ENCODE data around the gene MAEA. TPM values are rescaled to one million over a fixed set of nuclear protein-coding genes. Genes with fewer than 3 reads are reported as not detected.

Gene MAEA
- polyA plus RNA-seq, 1 experiment: 73.3 TPM

GRCh38 chr4:1317177-1318045, 27.7 kb downstream of the MAEA start:
- Histone ChIP-seq H3K27me3 (ENCODE audit: control insufficient read depth, insufficient read depth, low read length) (no peaks in the 10 kb centered on the region), H3K4me3 (ENCODE audit: low read depth, low read length) (no peak overlapping the region), H3K9me3 (ENCODE audit: control insufficient read depth, insufficient read depth, low read length) (peaks cover 25% of the 10 kb centered on the region), H3K27ac (ENCODE audit: low read depth, low read length) (no peak overlapping the region)
- POLR2A ChIA-PET: no interaction called here
- DNase-seq (ENCODE audit: low read depth, low spot score): no peak
- CTCF ChIA-PET: no interaction called here
- no peak for TF ChIP-seq CTCF (IDR thresholded peaks at IDR 0.05; ENCODE audit: low read depth, low read length)

GRCh38 chr4:1318046-1318375, 28.3 kb downstream of the MAEA start:
- TF ChIP-seq CTCF (IDR thresholded peaks at IDR 0.05; ENCODE audit: low read depth, low read length): no peak
- H3K27me3 ChIP-seq (ENCODE audit: control insufficient read depth, insufficient read depth, low read length): no peaks in the 10 kb centered on the region
- POLR2A ChIA-PET: no interaction called here
- no peak for DNase-seq (ENCODE audit: low read depth, low spot score)
- peaks cover 29% of the 10 kb centered on the region for H3K9me3 ChIP-seq (ENCODE audit: control insufficient read depth, insufficient read depth, low read length)
- H3K27ac ChIP-seq (ENCODE audit: low read depth, low read length): no peak overlapping the region
- CTCF ChIA-PET: interaction anchor here (1.3 kb wide), 1 partner anchor 187 kb away, joined by 3 read pairs; no protein-coding TSS in a partner anchor
- H3K4me3 ChIP-seq (ENCODE audit: low read depth, low read length): no peak overlapping the region

- TF ChIP-seq CTCF (IDR thresholded peaks at IDR 0.05; ENCODE audit: low read depth, low read length): peak; percentile 14; the same call in 1 of the 2 replicates
- POLR2A ChIA-PET: no interaction called here
- Histone ChIP-seq H3K9me3 (ENCODE audit: control insufficient read depth, insufficient read depth, low read length) (peaks cover 35% of the 10 kb centered on the region), H3K27me3 (ENCODE audit: control insufficient read depth, insufficient read depth, low read length) (no peaks in the 10 kb centered on the region), H3K27ac (ENCODE audit: low read depth, low read length) (no peak overlapping the region), H3K4me3 (ENCODE audit: low read depth, low read length) (no peak overlapping the region)
- CTCF ChIA-PET: interaction anchor here (1.3 kb wide), 1 partner anchor 188 kb away, joined by 3 read pairs; no protein-coding TSS in a partner anchor
- DNase-seq (ENCODE audit: low read depth, low spot score): no peak
These were observed 29.0 kb downstream of the MAEA start for GRCh38 chr4:1318488-1319213.

- no peak for DNase-seq (ENCODE audit: low read depth, low spot score)
- no peak for TF ChIP-seq CTCF (IDR thresholded peaks at IDR 0.05; ENCODE audit: low read depth, low read length)
- Histone ChIP-seq H3K27ac (ENCODE audit: low read depth, low read length) (no peak overlapping the region), H3K9me3 (ENCODE audit: control insufficient read depth, insufficient read depth, low read length) (peaks cover 55% of the 10 kb centered on the region), H3K27me3 (ENCODE audit: control insufficient read depth, insufficient read depth, low read length) (no peaks in the 10 kb centered on the region), H3K4me3 (ENCODE audit: low read depth, low read length) (no peak overlapping the region)
- POLR2A ChIA-PET: no interaction called here
- CTCF ChIA-PET: no interaction called here
These were observed 31.8 kb downstream of the MAEA start for GRCh38 chr4:1321486-1321885.
